DLD1 (cell line): ENCODE measurements around the gene KCNJ4.

Experiments used
- in situ Hi-C: cut with HindIII; loops from 2 replicates; pipeline ENCODE4 v1.10.0; 2017; ENCODE audit warnings: low sequenced_read_pairs

KCNJ4 gene

DNA sequence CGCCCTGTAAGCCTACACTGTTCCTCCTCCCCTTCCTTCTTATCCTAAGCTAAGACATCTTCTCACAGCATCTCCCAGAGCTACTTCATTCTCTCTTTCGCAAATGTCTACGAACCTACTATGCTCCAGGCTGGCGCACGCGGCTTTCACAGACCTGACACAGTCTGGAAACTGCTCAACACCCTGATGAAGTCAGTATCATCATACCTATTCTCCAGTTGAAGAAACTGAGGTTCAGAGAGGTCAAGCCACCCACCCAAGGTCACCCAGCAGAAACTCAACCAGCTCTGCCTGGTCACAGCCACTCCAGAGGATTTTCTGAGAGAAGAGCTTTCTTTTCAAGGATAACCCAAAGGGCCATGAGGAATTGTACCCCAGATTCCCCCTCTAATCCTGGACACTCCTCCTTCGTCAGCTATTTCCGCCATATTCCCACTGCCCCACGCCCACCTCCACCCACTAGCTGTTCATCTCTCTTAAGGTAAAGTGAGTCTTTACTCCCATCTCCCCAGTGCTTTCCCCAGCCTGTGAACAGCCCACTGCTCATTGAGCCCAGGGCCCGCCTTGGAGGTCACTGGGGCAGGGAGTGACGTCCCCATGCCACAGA is 1.8 kb downstream of the KCNJ4 start:
- in situ Hi-C loops = no loop called here

GRCh38 chr22:38452373-38453065 is 2.5 kb downstream of the KCNJ4 start:
- in situ Hi-C loops = no loop called here

- in situ Hi-C loops = no loop called here
These were observed 3.1 kb downstream of the KCNJ4 start for GRCh38 chr22:38451864-38452263.

- in situ Hi-C loops = no loop called here
These were observed 3.6 kb downstream of the KCNJ4 start for GRCh38 chr22:38451404-38451803.

DNA sequence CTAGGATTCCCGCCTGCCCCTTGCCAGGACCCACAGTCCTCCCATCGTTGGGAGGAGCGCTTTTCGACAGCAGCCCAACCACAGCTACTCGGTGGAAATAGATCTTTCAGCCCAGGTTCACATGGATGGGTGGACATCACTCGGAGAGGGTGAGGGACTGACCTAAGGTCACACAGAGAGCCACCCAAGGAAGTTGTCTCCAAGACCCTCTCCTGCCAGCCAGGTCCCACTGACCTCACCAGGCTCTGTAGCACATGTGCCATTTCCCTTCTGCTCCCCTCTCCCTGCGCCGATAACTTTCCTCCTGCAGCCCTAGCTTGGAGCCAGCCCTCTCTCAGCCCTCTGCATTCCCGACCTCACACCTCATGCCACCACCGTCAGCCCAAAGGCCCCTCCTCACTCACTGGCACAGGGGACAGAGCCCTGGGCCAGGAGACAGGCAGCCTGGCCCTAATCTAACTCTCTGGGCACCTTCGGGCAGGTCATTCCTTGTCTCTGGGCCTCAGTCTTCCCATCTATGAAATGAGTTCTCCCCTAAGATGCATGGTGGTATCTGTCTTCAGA is 4.7 kb downstream of the KCNJ4 start:
- in situ Hi-C loops = no loop called here

DNA sequence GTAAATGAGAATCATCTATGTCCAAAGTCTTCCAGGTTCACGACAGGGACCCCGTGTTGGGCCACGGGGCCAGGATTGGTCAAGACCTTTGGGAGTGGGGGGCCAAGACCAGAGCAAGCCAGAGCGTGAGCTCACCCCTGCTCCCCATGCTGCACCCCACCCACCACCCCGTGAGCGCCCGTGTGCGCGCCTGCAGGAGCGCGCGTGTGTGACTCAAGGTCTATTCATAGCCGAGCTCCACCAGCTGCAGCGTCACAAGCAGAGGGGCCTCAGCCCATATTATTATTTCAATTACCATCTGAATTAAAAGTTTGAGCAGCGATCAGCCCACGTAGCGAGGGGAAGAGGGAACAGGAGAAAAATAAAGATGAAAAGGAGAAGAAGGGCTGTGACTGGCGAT is 5.2 kb downstream of the KCNJ4 start:
- in situ Hi-C loops = no loop called here

- in situ Hi-C loops = no loop called here
These were observed 5.9 kb downstream of the KCNJ4 start for GRCh38 chr22:38448945-38449745.

- in situ Hi-C loops = no loop called here
These were observed 8.9 kb downstream of the KCNJ4 start for GRCh38 chr22:38446018-38446601.

- in situ Hi-C loops = no loop called here
These were observed 10.2 kb downstream of the KCNJ4 start for GRCh38 chr22:38444783-38445182.

DNA sequence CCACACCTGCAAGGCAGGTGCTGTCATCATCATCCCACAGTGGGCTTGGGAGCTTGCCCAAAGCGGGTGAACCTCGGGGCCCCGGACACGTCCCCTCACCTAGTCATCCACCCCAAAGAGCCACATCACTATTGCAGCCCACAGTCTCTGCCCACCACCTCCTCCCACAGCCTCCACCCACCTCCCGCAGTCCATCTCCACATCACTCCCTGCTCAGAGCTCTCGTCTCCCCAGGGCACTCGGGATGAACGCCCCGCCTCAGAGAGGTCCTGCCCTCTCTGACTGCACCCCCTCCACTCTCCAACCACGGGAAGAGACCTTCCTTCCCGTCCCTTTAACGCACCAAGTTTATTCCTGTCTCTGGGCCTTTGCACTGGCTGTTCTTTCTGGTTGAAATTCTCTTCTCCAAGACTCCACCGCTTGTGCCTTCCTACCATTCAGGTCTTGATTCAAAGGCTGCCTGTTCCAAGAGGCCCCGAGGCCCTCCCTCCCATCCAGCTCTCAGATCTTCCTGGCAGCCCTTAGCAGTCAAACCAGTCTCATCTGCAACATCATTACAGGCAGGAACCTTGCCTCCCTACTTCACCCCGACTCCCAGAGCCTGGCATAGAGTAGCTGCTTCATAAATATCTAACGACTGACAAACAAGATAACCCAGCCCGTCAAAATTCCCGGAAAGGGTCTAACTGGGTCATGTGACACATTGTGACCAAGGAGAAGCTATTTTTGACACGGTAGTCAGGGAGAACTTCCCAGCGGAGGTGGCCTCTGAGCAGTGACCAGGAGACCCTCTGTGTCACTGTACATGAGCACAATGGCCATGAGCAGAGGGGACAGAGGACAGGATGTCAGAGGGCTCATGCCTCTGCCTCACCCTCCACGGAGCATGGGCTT is 11.1 kb downstream of the KCNJ4 start:
- in situ Hi-C loops = no loop called here

- in situ Hi-C loops = no loop called here
These were observed 11.9 kb downstream of the KCNJ4 start for GRCh38 chr22:38442967-38443627.

DNA sequence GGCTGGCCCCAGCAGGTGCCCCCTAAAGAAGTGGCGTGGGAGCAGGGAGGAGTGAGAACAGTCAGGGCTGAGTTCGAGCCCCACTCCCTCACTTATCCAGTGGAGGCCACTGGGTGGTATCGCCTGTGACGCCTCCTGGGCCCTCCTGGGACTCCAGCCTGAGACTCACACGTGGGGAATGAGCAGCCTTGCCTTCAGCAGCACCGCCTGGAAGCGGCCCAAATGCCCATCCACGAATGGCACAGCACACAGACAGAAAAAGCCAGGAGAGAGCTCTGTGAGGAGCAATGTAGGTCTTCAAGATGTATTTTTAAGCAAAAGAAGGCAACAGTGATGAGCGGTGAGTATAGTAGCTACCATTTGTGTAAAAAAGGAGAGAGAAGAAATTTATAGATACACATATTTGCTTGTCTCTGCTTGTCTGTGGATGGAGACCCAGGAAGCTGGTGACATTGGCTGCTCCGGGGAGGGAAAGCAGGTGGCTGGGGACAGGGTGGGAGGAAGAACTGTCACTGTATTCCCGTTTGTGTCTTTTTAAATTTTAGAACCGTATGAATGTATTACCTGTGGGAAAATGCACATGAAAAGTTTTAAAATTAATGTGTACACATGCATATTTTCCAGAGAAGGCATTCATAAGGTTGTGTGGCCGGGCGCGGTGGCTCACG is 13.2 kb downstream of the KCNJ4 start:
- in situ Hi-C loops = no loop called here

DNA sequence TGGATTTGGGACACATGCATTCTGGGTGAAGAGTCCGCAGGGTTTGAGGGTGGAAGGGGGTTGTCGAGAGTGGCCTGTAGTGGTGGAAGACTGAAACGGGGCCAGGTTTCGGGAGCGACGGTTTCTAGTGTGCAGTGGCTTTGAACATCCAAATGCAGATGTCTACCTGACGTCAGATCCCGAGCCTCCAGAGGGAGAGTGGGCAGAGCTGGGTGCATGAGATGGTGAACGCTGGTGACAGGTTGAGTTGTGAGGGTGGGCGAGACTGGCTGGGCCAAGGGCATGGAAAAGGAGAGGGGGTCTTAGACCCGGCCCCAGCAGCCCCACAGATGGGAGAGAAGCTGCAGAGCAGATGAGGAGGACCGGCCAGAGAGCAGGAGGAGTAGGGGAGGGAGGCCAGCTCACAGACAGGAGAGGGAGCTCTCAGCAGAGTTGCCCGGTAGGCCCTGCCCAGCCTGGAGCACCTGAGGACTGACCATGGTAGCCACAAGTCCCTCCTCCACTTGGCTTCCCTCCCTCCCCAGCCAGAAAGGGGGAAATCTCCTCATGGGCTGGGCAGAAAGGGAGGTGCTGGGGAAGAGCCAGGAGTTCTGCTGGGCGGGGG is 14.2 kb downstream of the KCNJ4 start:
- in situ Hi-C loops = no loop called here

GRCh38 chr22:38437416-38437815 is 17.6 kb downstream of the KCNJ4 start:
- in situ Hi-C loops = no loop called here

DNA sequence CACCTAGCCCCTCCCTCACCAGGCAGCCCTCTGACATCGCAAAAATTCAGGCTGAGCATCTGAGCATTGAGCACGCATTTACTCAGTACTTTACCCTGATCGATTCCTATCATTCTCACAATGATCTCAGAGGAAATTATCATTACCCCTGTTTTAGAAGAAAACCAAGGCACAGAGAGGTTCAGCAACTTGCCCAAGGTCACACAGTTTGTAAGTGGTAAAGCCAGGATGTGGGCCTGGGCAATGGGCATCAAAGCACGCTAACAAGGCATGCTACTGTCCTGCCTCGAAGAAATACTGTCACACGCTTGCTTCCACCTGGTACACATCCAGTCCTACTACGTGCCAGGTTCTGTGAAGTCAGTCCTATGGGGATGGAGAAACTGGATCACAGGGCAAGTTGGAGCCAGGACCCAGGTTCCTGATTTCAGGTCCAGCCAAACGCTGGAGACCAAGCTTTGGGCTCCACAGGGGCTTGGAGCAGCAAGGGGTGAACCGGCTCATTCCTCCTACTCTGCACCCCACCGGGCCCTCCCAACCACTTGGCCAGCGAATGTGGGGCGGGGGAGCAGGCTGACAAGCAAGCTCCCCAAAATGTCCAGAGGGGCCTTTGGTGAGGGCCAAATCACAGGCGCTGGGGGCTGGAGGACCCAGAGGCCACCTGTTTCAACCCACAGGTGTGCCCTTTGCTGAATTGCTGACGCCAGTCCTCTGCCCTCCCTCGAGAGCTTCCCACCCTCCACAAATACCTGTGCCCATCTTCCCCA is 18.2 kb downstream of the KCNJ4 start:
- in situ Hi-C loops = no loop called here

GRCh38 chr22:38435965-38436364 is 19.0 kb downstream of the KCNJ4 start:
- in situ Hi-C loops = no loop called here

DNA sequence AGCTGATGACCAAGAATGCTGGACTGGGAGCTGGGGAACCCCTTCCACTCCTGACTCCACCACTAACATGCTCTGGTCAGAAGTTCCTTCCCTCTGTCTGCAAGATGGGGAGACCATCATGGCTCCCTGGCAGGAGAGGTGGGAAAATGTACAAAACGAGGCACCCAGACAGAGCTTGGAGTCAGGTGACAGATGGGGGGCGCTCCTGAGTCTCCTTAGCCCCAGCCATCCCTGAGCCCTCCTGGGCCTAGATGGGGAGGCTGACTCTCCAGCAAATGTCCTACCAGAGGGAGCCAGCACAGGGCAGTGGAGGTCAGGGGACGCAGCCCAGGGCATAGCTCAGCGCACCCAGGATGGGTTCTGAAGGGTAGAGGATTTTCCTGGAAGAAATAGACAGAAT is 20.0 kb downstream of the KCNJ4 start:
- in situ Hi-C loops = no loop called here

DNA sequence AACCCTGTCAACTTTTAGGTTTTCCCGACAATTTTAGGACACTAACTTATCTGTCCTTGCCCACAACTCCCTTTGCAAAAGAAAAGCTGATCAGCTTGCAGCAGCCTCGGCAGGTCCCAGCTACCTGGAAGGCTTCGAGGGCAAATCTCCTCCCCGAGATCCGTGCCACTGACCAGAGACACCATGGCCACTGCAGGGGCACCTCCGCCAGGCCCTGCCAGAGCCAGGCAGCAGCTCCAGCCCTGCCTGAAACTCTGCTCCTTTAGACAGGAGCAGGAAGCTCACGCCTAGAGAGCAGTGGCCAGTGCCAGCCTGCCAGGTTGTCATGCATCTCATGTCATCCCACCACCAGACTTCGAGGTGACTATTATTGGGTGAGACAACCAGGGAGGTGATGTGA is 21.1 kb downstream of the KCNJ4 start:
- in situ Hi-C loops = no loop called here
